GM21447 (cell line): ENCODE measurements around the gene MYBPC3.
"Not testable (repeated sequence)": the region's sequence is repeated elsewhere in the genome, so short reads cannot be mapped to it uniquely, and the experiment has no call there.

ENCODE experiments used
- ATAC-seq: cut with Tn5 transposase; IDR thresholded peaks from one replicate; pipeline ENCODE4 v1.9.1; 2021; ENCODE audit not compliant: unreplicated experiment

Gene MYBPC3

GRCh38 chr11:47324520-47324919 is 28.0 kb downstream of the MYBPC3 start:
- ATAC-seq = no peak

GRCh38 chr11:47318166-47318565 is 34.3 kb downstream of the MYBPC3 start:
- ATAC-seq = no peak

- peak; percentile 89 for ATAC-seq
Measured at GRCh38 chr11:47317064-47317828, 35.3 kb downstream of the MYBPC3 start.

GRCh38 chr11:47316501-47316900 is 36.0 kb downstream of the MYBPC3 start:
- not testable (repeated sequence) for ATAC-seq

GRCh38 chr11:47314992-47315391 is 37.5 kb downstream of the MYBPC3 start:
- ATAC-seq = no peak

- ATAC-seq = no peak
Measured at GRCh38 chr11:47308050-47308823, 44.3 kb downstream of the MYBPC3 start.

GRCh38 chr11:47306484-47306844 is 46.0 kb downstream of the MYBPC3 start:
- ATAC-seq = no peak

- no peak for ATAC-seq
Measured at GRCh38 chr11:47305734-47306483, 46.6 kb downstream of the MYBPC3 start.

- ATAC-seq = no peak
Measured at GRCh38 chr11:47302853-47303252, 49.6 kb downstream of the MYBPC3 start.

- ATAC-seq = no peak
Measured at GRCh38 chr11:47299078-47299477, 53.4 kb downstream of the MYBPC3 start.

- no peak for ATAC-seq
Measured at GRCh38 chr11:47296045-47296444, 56.5 kb downstream of the MYBPC3 start.

- ATAC-seq = no peak
Measured at GRCh38 chr11:47295385-47295784, 57.1 kb downstream of the MYBPC3 start.

GRCh38 chr11:47289856-47290255 is 62.6 kb downstream of the MYBPC3 start:
- no peak for ATAC-seq

GRCh38 chr11:47288066-47288465 is 64.4 kb downstream of the MYBPC3 start:
- ATAC-seq = no peak

GRCh38 chr11:47285969-47286770 is 66.3 kb downstream of the MYBPC3 start:
- ATAC-seq = no peak

GRCh38 chr11:47284151-47284550 is 68.4 kb downstream of the MYBPC3 start:
- ATAC-seq = no peak

GRCh38 chr11:47282462-47282861 is 70.0 kb downstream of the MYBPC3 start:
- ATAC-seq = no peak
